RWPE2 (cell line): Measurements from ENCODE around the gene FLII.

Experiments
- ATAC-seq: fragments of 200-7000 bp; cut with Tn5 transposase; 3 replicates; pipeline ENCODE4 v1.9.1; 2021; ENCODE audit warnings: low read depth
- DNase-seq: peaks from one replicate; pipeline ENCODE4 v3.0.0-alpha.2; 2020; ENCODE audit warnings: low spot score
- H3K27ac ChIP-seq: fragments of 450-650 bp; 2 replicates; pipeline ENCODE4 v1.5.1; 2017; ENCODE audit warnings: mild to moderate bottlenecking; ENCODE audit not compliant: poor library complexity, severe bottlenecking
- H3K27me3 ChIP-seq: fragments of 250-450 bp; sonication (Bioruptor Pico); 2 replicates; pipeline ENCODE4 v1.5.1; 2021; ENCODE audit warnings: mild to moderate bottlenecking, moderate library complexity; ENCODE audit not compliant: insufficient read depth, poor library complexity, severe bottlenecking
- H3K36me3 ChIP-seq: fragments of 250-450 bp; sonication (Bioruptor Pico); 2 replicates; pipeline ENCODE4 v1.5.1; 2020; ENCODE audit warnings: low read depth, mild to moderate bottlenecking, moderate library complexity
- H3K4me1 ChIP-seq: fragments of 250-450 bp; sonication (Bioruptor Pico); 2 replicates; pipeline ENCODE4 v1.5.1; 2021; ENCODE audit warnings: mild to moderate bottlenecking, moderate library complexity; ENCODE audit not compliant: insufficient read depth, poor library complexity, severe bottlenecking
- H3K4me3 ChIP-seq: fragments of 250-450 bp; sonication (Bioruptor Pico); 2 replicates; pipeline ENCODE4 v1.5.1; 2021; ENCODE audit warnings: mild to moderate bottlenecking, moderate library complexity; ENCODE audit not compliant: severe bottlenecking
- H3K9me3 ChIP-seq: fragments of 250-450 bp; sonication (Bioruptor Pico); 2 replicates; pipeline ENCODE4 v1.5.1; 2021; ENCODE audit warnings: mild to moderate bottlenecking, moderate library complexity; ENCODE audit not compliant: severe bottlenecking
- TF ChIP-seq, protein P1 (sequence below): fragments of 450-650 bp; IDR thresholded peaks from one replicate; pipeline ENCODE4 v1.5.1; 2017; ENCODE audit warnings: mild to moderate bottlenecking, moderate library complexity; ENCODE audit not compliant: poor library complexity, severe bottlenecking

FLII gene

DNA sequence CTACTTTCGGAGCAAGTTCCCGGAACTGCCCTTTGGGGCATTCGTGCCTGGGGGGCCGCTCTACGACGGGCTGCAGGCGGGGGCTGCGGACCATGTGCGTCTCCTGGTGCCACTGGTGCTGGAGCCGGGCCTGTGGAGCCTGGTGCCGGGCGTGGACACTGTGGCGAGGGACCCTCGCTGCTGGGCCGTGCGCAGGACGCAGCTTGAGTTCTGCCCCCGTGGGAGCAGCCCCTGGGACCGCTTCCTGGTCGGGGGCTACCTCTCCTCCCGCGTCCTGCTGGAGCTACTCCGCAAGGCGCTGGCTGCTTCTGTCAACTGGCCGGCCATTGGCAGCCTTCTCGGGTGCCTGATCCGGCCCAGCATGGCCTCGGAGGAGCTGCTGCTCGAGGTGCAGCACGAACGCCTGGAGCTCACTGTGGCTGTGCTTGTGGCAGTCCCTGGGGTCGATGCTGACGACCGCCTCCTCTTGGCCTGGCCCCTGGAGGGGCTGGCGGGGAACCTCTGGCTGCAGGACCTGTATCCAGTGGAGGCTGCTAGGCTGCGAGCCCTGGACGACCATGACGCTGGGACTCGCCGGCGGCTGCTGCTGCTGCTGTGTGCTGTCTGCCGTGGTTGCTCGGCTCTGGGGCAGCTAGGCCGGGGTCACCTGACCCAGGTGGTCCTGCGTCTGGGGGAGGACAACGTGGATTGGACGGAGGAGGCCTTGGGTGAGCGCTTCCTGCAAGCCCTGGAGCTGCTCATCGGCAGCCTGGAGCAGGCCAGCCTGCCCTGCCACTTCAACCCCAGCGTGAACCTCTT is 5.5 kb upstream of the FLII start:
- Histone ChIP-seq H3K36me3 (peaks cover 22% of the 10 kb centered on the region), H3K4me3 (no peak overlapping the region), H3K9me3 (no peaks in the 10 kb centered on the region), H3K4me1 (peaks cover 23% of the 10 kb centered on the region), H3K27me3 (no peaks in the 10 kb centered on the region), H3K27ac (no peak overlapping the region)
- DNase-seq (peak; percentile 50), ATAC-seq (no peak)
- TF ChIP-seq, protein P1, sequence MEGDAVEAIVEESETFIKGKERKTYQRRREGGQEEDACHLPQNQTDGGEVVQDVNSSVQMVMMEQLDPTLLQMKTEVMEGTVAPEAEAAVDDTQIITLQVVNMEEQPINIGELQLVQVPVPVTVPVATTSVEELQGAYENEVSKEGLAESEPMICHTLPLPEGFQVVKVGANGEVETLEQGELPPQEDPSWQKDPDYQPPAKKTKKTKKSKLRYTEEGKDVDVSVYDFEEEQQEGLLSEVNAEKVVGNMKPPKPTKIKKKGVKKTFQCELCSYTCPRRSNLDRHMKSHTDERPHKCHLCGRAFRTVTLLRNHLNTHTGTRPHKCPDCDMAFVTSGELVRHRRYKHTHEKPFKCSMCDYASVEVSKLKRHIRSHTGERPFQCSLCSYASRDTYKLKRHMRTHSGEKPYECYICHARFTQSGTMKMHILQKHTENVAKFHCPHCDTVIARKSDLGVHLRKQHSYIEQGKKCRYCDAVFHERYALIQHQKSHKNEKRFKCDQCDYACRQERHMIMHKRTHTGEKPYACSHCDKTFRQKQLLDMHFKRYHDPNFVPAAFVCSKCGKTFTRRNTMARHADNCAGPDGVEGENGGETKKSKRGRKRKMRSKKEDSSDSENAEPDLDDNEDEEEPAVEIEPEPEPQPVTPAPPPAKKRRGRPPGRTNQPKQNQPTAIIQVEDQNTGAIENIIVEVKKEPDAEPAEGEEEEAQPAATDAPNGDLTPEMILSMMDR, result no peak

DNA sequence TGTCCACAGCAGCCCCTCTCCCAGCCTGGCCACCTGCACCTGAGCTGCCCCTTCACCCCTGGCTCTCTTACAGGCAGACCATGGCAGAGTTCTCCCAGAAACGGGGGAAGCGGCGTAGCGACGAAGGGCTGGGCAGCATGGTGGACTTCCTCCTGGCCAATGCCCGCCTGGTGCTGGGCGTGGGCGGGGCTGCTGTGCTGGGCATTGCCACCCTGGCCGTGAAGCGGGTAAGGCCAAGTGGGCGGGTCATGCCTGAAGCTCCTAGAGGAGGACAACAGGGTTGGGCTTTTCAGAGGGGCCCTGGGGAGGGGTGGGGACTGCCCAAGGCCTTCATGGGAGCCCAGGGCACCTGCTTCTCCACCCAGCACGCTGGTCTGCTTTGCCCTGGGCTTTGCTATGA is 4.1 kb upstream of the FLII start:
- Histone ChIP-seq H3K9me3 (no peaks in the 10 kb centered on the region), H3K27ac (no peak overlapping the region), H3K4me1 (peaks cover 14% of the 10 kb centered on the region), H3K4me3 (no peak overlapping the region), H3K36me3 (peaks cover 22% of the 10 kb centered on the region), H3K27me3 (no peaks in the 10 kb centered on the region)
- TF ChIP-seq, protein P1, result no peak
- ATAC-seq, result no peak
- peak; percentile 66 for DNase-seq

DNA sequence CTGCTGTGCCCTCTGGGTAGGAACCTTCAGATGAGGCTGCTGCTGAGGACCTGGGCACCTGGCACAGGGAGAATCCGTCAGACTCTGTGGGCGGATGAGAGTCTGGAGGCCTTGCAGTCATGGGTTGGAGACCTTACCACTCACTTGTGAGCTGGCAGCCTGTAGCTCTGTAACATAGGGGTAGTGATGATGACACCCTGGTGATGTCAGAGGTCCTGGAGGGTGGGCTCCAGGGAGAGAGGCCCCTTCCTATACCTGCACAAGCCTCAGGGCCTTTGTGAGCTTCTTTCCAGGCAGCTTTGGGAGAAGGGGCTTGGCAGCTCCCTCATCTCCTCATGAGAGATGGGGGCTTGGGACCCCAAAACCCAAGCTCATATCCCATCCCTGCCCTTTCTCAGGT is 3.6 kb upstream of the FLII start:
- TF ChIP-seq, protein P1, result no peak
- no peak for DNase-seq
- H3K4me3 ChIP-seq, result no peak overlapping the region
- H3K27ac ChIP-seq, result peak overlapping the region; percentile 94
- ATAC-seq, result no peak
- no peaks in the 10 kb centered on the region for H3K9me3 ChIP-seq
- peaks cover 22% of the 10 kb centered on the region for H3K36me3 ChIP-seq
- no peaks in the 10 kb centered on the region for H3K27me3 ChIP-seq
- peaks cover 14% of the 10 kb centered on the region for H3K4me1 ChIP-seq

DNA sequence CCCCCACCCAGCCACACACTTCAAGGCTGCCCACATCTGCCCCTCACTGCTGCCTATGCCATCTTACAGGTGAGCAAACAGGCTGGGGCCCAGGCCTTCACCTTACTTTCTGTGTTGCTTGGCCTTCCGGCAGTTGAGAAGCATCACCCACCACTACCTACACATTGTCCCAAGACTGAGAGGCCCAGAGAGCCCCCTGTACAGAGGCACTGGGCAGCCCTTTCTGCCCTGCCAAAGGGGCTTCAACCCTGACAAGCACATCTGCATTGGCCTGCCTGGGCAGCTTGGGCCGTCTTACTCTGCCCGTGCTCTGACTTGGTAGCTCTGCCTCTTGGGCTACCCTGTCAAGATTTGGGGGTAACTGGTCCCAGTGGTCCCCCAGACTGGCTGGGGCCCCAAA is 3.1 kb upstream of the FLII start:
- H3K4me3 ChIP-seq, result peak overlapping the region; percentile 92

More for the DNA sequence above, 3.1 kb upstream of the FLII start:
- no peaks in the 10 kb centered on the region for H3K27me3 ChIP-seq
- no peaks in the 10 kb centered on the region for H3K9me3 ChIP-seq
- H3K36me3 ChIP-seq, result peaks cover 25% of the 10 kb centered on the region
- DNase-seq (no peak), ATAC-seq (no peak)
- H3K4me1 ChIP-seq, result peaks cover 17% of the 10 kb centered on the region
- peak overlapping the region; percentile 94 for H3K27ac ChIP-seq
- TF ChIP-seq, protein P1, result no peak
